ENCODE results near the gene B4GALNT3.
A peak's percentile ranks its signal among the peaks of the same experiment; 100 is the strongest.
"Not testable (repeated sequence)": the region's sequence is repeated elsewhere in the genome, so short reads cannot be mapped to it uniquely, and the experiment has no call there.

The B4GALNT3 gene

GRCh38 chr12:459430-460258 lies at the start of gene B4GALNT3:
Gene B4GALNT3 (plus strand): TSS chr12:459939. CDS start chr12:460377, 438 bp downstream.
- peak; percentile 94 for DNase-seq

- DNase-seq, result no peak
Measured at GRCh38 chr12:414859-415258, 44.9 kb upstream of the B4GALNT3 start.

- no peak for DNase-seq
Measured at GRCh38 chr12:418432-418831, 41.3 kb upstream of the B4GALNT3 start.

- DNase-seq, result no peak
Measured at GRCh38 chr12:422526-422925, 37.2 kb upstream of the B4GALNT3 start.

GRCh38 chr12:435737-436136 lies 24.0 kb upstream of the B4GALNT3 start:
- not testable (repeated sequence) for DNase-seq

GRCh38 chr12:442235-442884 lies 17.4 kb upstream of the B4GALNT3 start:
- DNase-seq, result peak; percentile 85

GRCh38 chr12:447141-447540 lies 12.6 kb upstream of the B4GALNT3 start:
- no peak for DNase-seq

GRCh38 chr12:449203-449602 lies 10.5 kb upstream of the B4GALNT3 start:
- no peak for DNase-seq

- no peak for DNase-seq
Measured at GRCh38 chr12:450438-450837, 9.3 kb upstream of the B4GALNT3 start.

GRCh38 chr12:452667-453210 lies 7.0 kb upstream of the B4GALNT3 start:
- no peak for DNase-seq

GRCh38 chr12:454833-455232 lies 4.9 kb upstream of the B4GALNT3 start:
- DNase-seq, result no peak

GRCh38 chr12:455821-456220 lies 3.9 kb upstream of the B4GALNT3 start:
- DNase-seq, result no peak

GRCh38 chr12:457676-458075 lies 2.1 kb upstream of the B4GALNT3 start:
- no peak for DNase-seq

- DNase-seq, result no peak
Measured at GRCh38 chr12:459050-459429, 699 bp upstream of the B4GALNT3 start.

GRCh38 chr12:460261-461230 lies 807 bp downstream of the B4GALNT3 start:
- no peak for DNase-seq

- DNase-seq, result no peak
Measured at GRCh38 chr12:461425-461824, 1.7 kb downstream of the B4GALNT3 start.

GRCh38 chr12:462936-463705 lies 3.4 kb downstream of the B4GALNT3 start:
- DNase-seq, result no peak

- no peak for DNase-seq
Measured at GRCh38 chr12:464484-465267, 4.9 kb downstream of the B4GALNT3 start.

- no peak for DNase-seq
Measured at GRCh38 chr12:466039-466438, 6.3 kb downstream of the B4GALNT3 start.

GRCh38 chr12:466762-467161 lies 7.0 kb downstream of the B4GALNT3 start:
- no peak for DNase-seq

- DNase-seq, result peak; percentile 47
Measured at GRCh38 chr12:467591-467990, 7.9 kb downstream of the B4GALNT3 start.
